K562 (cell line): ENCODE results near the gene STK16. TPM values are rescaled to one million over a fixed set of nuclear protein-coding genes. Genes with fewer than 3 reads are reported as not detected.
A peak's percentile ranks its signal among the peaks of the same experiment; 100 is the strongest.

Experiments
- ATAC-seq: fragments of 200-7000 bp; cut with Tn5 transposase; 3 replicates; pipeline ENCODE4 v1.9.1; 2020; ENCODE audit warnings: moderate library complexity
- BruUV-seq: library from RNA; stranded (reverse); fragments of 400-500 nt; replicated peaks from 2 replicates; lab custom pipeline; 2021; lab: Mats Ljungman, UMichigan
- CTCF ChIA-PET: fragments of 300-600 bp; formaldehyde crosslinking; extraction: SDS; loops from one replicate; lab custom pipeline; 2021; ENCODE audit warnings: low intra/inter-chr PET ratio; lab: Yijun Ruan, JAX
- POLR2A ChIA-PET: fragments of 300-600, 350-650 bp; sonication (Branson Sonifier 250); formaldehyde crosslinking; extraction: SDS; loops from one replicate; lab custom pipeline; 2021; ENCODE audit warnings: antibody characterized with exemption, inconsistent platforms; lab: Yijun Ruan, JAX
- DNase-seq, 4 experiments: peaks; one replicate each; pipeline versions ENCODE4 v3.0.0 to v3.0.0-alpha.2; 2011 to 2018; ENCODE audit warnings: low spot score in 3 of 4, mixed read lengths in 3 of 4; ENCODE audit errors: extremely low read depth in 1 of 4
- FAIRE-seq: peaks from 2 replicates; lab custom pipeline; 2011; peaks lifted over from hg19 to GRCh38; lab: Jason Lieb, UNC
- H2AFZ ChIP-seq: 2 replicates; pipeline ENCODE4 v1.6.0; 2011; ENCODE audit warnings: low read depth, low read length, control low read depth, inconsistent platforms
- H3K27ac ChIP-seq: fragments of 200-600 bp; 3 replicates; pipeline ENCODE4 v1.8.0; 2011; ENCODE audit warnings: low read depth, mild to moderate bottlenecking, control low read depth, inconsistent platforms, low read length, moderate library complexity, mixed read lengths; ENCODE audit errors: extremely low read depth
- H3K27me3 ChIP-seq, 2 experiments: fragments of 300-600 bp in 1 of 2; 2 replicates in 1 of 2; 3 replicates in 1 of 2; pipeline versions ENCODE4 v1.6.0 to v1.8.0; 2011; ENCODE audit warnings: inconsistent platforms in 2 of 2, low read length in 2 of 2, mild to moderate bottlenecking in 1 of 2, mixed read lengths in 1 of 2, moderate library complexity in 1 of 2; ENCODE audit not compliant: control insufficient read depth in 2 of 2, insufficient read depth in 2 of 2
- H3K36me3 ChIP-seq: fragments of 300-600 bp; 3 replicates; pipeline ENCODE4 v1.8.0; 2011; ENCODE audit warnings: mild to moderate bottlenecking, low read length, inconsistent platforms; ENCODE audit not compliant: control insufficient read depth, insufficient read depth
- H3K4me1 ChIP-seq, 2 experiments: fragments of 200-600 bp in 1 of 2; replicated peaks in 1 of 2; 2 replicates in 1 of 2; 3 replicates in 1 of 2; pipeline versions ENCODE4 v1.5.1 to v1.8.0; 2011; ENCODE audit warnings: inconsistent platforms in 2 of 2, low read length in 2 of 2, mild to moderate bottlenecking in 1 of 2, mixed read lengths in 1 of 2, moderate library complexity in 1 of 2; ENCODE audit not compliant: control insufficient read depth in 2 of 2, insufficient read depth in 2 of 2
- H3K4me2 ChIP-seq: 2 replicates; pipeline ENCODE4 v1.6.1; 2011; ENCODE audit warnings: low read length, control low read depth, inconsistent platforms, mixed read lengths; ENCODE audit not compliant: insufficient read depth
- H3K4me3 ChIP-seq: fragments of 200-600 bp; sonication (generic), shearing (Covaris generic); 2 replicates; pipeline ENCODE4 v1.5.1; 2016; ENCODE audit warnings: control low read depth, inconsistent platforms
- H3K79me2 ChIP-seq: fragments of 200-600 bp; 3 replicates; pipeline ENCODE4 v1.8.0; 2011; ENCODE audit warnings: low read length, inconsistent platforms; ENCODE audit not compliant: control insufficient read depth, insufficient read depth
- H3K9ac ChIP-seq, 2 experiments: 2 replicates each; pipeline versions ENCODE4 v1.6.0 to v1.6.1; 2011; ENCODE audit warnings: low read depth in 2 of 2, low read length in 2 of 2, control low read depth in 1 of 2, inconsistent platforms in 1 of 2, mild to moderate bottlenecking in 1 of 2, mixed read lengths in 1 of 2; ENCODE audit not compliant: insufficient read depth in 1 of 2
- H3K9me1 ChIP-seq: one replicate; pipeline ENCODE4 v1.6.0; 2011; ENCODE audit warnings: inconsistent platforms, mild to moderate bottlenecking, low read length, moderate library complexity; ENCODE audit not compliant: control insufficient read depth, insufficient read depth
- H3K9me3 ChIP-seq: replicated peaks from 2 replicates; pipeline ENCODE4 v1.5.1; 2011; ENCODE audit warnings: low read depth, low read length, inconsistent platforms; ENCODE audit not compliant: control insufficient read depth, insufficient read depth
- H4K20me1 ChIP-seq: replicated peaks from 2 replicates; pipeline ENCODE4 v1.6.1; 2011; ENCODE audit warnings: low read length, inconsistent platforms, mixed read lengths; ENCODE audit not compliant: control insufficient read depth, insufficient read depth
- BACH1 ChIP-seq: fragments of 200-800 bp; sonication (Bioruptor generic); IDR thresholded peaks from 2 replicates; pipeline ENCODE4 v1.6.1; 2016; ENCODE audit warnings: missing genetic modification characterization, missing compliant biosample characterization
- JUN ChIP-seq, 2 experiments: sonication (generic) in 1 of 2; formaldehyde crosslinking in 1 of 2; IDR thresholded peaks; 2 replicates each; pipeline versions ENCODE4 v1.6.1 to v1.8.0; 2012 to 2022; ENCODE audit warnings: borderline replicate concordance in 2 of 2, mild to moderate bottlenecking in 2 of 2, improper control_type of control experiment in 1 of 2, low read depth in 1 of 2, low read length in 1 of 2, missing genetic modification reagents in 1 of 2
- JUNB ChIP-seq: fragments of 450-650 bp; formaldehyde crosslinking; conservative IDR thresholded peaks from 2 replicates; pipeline ENCODE4 v1.4.0; 2020; ENCODE audit warnings: mild to moderate bottlenecking
- JUND ChIP-seq, 2 experiments: IDR thresholded peaks; 2 replicates in 1 of 2; 3 replicates in 1 of 2; pipeline ENCODE4 v1.6.1; 2011; ENCODE audit warnings: borderline replicate concordance in 2 of 2, low read depth in 2 of 2, low read length in 2 of 2, improper control_type of control experiment in 1 of 2, missing biosample characterization in 1 of 2, missing genetic modification characterization in 1 of 2, missing genetic modification reagents in 1 of 2
- MCM2 ChIP-seq: fragments of 450-650 bp; IDR thresholded peaks from 2 replicates; pipeline ENCODE4 v1.6.1; 2017; ENCODE audit warnings: low read depth, mild to moderate bottlenecking
- MEIS2 ChIP-seq: fragments of 450-650 bp; IDR thresholded peaks from 2 replicates; pipeline ENCODE4 v1.6.1; 2014; ENCODE audit warnings: mild to moderate bottlenecking; ENCODE audit not compliant: partially characterized antibody
- SIRT6 ChIP-seq: IDR thresholded peaks from one replicate; pipeline ENCODE4 v1.6.1; 2012; ENCODE audit warnings: low read depth, mild to moderate bottlenecking, control low read depth, inconsistent platforms, low read length, moderate library complexity
- TCFL5 ChIP-seq: fragments of 250-450 bp; sonication (Bioruptor Pico); conservative IDR thresholded peaks from 2 replicates; pipeline ENCODE4 v1.6.1; 2021; ENCODE audit warnings: mild to moderate bottlenecking, moderate library complexity, matching md5 sums
- TRIM24 ChIP-seq, 2 experiments: fragments of 450-650 bp; IDR thresholded peaks; 2 replicates each; pipeline ENCODE4 v1.6.1; 2016
- ZC3H8 ChIP-seq: fragments of 450-650 bp; IDR thresholded peaks from 2 replicates; pipeline ENCODE4 v1.6.1; 2017
- WGBS: fragments of 100-300 bp; shearing (Covaris generic); methylation state at CpG from one replicate; pipeline ENCODE4 v1.1.6; 2016; ENCODE audit warnings: low coverage, mixed read lengths; ENCODE audit not compliant: insufficient coverage; ENCODE audit errors: missing lambda C conversion rate; 5-methylcytosine and 5-hydroxymethylcytosine counted together
- in situ Hi-C: fragments of 300-500 bp; cut with MboI; formaldehyde crosslinking; loops from 4 replicates; pipeline ENCODE4 v1.15.0; 2018; ENCODE audit warnings: inconsistent platforms, mixed read lengths
- intact Hi-C: fragments of 100-400 bp; cut with micrococcal nuclease; formaldehyde crosslinking; loops from 2 replicates; pipeline ENCODE4 v1.14.2; 2022
- polyA plus RNA-seq, 8 experiments: library from polyadenylated mRNA; depleted of rRNA in 4 of 8; stranded (reverse) in 5 of 8; unstranded in 3 of 8; fragments of >200 nt; fragmentation: Nextera tagmentation in 2 of 8; fragmentation: Illumina TruSeq in 1 of 8; extraction: Ambion mirVana in 2 of 8; extraction: Trizol in 1 of 8; gene quantifications; 2 replicates each; pipeline versions ENCODE4 v1.2.1 to v1.2.3, GENCODE V29; 2011 to 2014; ENCODE audit warnings: inconsistent platforms in 1 of 8, missing spikeins in 1 of 8
- total RNA-seq, 7 experiments: library from RNA; depleted of rRNA in 6 of 7; stranded (reverse); fragments of >200 nt in 6 of 7; fragmentation: Illumina TruSeq in 2 of 7; extraction: Trizol in 2 of 7; gene quantifications; 2 replicates each; pipeline versions ENCODE4 v1.2.1 to v1.2.3, GENCODE V29; 2011 to 2021; ENCODE audit warnings: low replicate concordance in 1 of 7
- TF ChIP-seq, protein P1 (sequence below): sonication (generic); formaldehyde crosslinking; IDR thresholded peaks from 2 replicates; pipeline ENCODE4 v1.8.0; 2023; ENCODE audit warnings: missing genetic modification reagents, mild to moderate bottlenecking, borderline replicate concordance
- TF ChIP-seq, protein P2 (sequence below), 2 experiments: fragments of 450-650 bp in 1 of 2; sonication (generic) in 1 of 2; formaldehyde crosslinking in 1 of 2; IDR thresholded peaks in 1 of 2; conservative IDR thresholded peaks in 1 of 2; 2 replicates each; pipeline versions ENCODE4 v1.6.1 to v1.8.1; 2016 to 2023; ENCODE audit warnings: mild to moderate bottlenecking in 2 of 2, moderate library complexity in 2 of 2, inconsistent platforms in 1 of 2, missing genetic modification reagents in 1 of 2

STK16 gene
- total and polyA plus RNA-seq, 9 of the 15 experiments (the other 6 are each of a cell fraction or from before 2014, with no cell fraction given), result 5.4 to 36.2 (median 17.8) TPM

DNA sequence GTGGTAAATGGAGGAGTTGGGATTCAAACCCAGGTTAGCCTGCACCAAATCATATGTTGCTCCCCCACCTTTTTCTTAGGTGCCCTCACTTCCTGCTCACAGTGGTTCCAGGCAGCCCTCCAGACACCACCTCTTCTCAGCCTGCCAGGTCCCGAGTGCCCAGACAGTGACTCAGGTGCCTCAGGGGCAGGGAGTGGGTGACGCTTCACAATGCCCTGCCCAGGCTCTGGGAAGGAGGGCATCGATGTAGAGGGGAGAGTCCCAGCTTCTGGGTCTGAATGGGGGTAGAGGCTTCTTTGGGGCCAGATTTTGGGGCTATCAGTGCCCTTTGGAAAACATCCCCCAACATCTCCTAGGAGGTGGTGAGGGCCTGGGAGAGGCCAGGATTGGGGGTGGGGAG lies 28.7 kb downstream of the STK16 start (continued):
- TF ChIP-seq, protein P1, sequence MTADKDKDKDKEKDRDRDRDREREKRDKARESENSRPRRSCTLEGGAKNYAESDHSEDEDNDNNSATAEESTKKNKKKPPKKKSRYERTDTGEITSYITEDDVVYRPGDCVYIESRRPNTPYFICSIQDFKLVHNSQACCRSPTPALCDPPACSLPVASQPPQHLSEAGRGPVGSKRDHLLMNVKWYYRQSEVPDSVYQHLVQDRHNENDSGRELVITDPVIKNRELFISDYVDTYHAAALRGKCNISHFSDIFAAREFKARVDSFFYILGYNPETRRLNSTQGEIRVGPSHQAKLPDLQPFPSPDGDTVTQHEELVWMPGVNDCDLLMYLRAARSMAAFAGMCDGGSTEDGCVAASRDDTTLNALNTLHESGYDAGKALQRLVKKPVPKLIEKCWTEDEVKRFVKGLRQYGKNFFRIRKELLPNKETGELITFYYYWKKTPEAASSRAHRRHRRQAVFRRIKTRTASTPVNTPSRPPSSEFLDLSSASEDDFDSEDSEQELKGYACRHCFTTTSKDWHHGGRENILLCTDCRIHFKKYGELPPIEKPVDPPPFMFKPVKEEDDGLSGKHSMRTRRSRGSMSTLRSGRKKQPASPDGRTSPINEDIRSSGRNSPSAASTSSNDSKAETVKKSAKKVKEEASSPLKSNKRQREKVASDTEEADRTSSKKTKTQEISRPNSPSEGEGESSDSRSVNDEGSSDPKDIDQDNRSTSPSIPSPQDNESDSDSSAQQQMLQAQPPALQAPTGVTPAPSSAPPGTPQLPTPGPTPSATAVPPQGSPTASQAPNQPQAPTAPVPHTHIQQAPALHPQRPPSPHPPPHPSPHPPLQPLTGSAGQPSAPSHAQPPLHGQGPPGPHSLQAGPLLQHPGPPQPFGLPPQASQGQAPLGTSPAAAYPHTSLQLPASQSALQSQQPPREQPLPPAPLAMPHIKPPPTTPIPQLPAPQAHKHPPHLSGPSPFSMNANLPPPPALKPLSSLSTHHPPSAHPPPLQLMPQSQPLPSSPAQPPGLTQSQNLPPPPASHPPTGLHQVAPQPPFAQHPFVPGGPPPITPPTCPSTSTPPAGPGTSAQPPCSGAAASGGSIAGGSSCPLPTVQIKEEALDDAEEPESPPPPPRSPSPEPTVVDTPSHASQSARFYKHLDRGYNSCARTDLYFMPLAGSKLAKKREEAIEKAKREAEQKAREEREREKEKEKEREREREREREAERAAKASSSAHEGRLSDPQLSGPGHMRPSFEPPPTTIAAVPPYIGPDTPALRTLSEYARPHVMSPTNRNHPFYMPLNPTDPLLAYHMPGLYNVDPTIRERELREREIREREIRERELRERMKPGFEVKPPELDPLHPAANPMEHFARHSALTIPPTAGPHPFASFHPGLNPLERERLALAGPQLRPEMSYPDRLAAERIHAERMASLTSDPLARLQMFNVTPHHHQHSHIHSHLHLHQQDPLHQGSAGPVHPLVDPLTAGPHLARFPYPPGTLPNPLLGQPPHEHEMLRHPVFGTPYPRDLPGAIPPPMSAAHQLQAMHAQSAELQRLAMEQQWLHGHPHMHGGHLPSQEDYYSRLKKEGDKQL (CRISPR knock-in tag), result no peak
- no peak for TF ChIP-seq BACH1 (tag)

DNA sequence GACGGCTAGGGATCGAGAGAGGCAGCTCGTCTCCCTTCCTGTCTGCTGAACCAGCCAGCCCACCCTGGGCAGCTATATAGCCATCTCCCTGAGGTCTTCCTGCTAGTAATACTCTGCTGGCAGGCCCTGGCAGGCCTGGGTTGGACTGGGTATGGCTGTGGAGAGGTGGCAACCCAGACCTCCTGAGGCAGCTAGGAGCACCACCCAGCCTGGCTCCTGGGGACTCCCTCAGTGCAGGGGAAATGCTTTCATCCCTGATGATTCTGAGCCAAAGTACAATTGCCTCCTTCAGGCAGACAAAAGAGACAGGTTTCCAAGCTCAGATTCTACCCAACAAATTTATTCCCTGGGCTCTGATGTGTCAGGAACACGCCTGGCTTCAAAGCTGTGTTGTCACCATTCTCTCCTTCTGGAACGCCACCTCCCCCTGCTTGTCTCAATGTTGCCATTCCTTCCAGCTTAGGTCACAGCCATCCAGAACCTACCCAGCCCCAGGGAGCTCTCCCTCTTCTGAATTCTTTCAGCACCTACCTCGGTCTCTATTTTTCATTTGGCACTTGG lies 29.2 kb downstream of the STK16 start:
- Histone ChIP-seq H3K9me1 (no peaks in the 10 kb centered on the region), H3K4me1 (peaks cover 17 to 26% of the 10 kb centered on the region in 2 experiments), H3K9ac (peak overlapping the region in 1 of 2 experiments; percentile 68; a peak in 1 of 4 replicates), H3K4me3 (no peak overlapping the region), H3K79me2 (no peaks in the 10 kb centered on the region), H2AFZ (peak overlapping the region; percentile 15), H3K36me3 (no peaks in the 10 kb centered on the region), H3K27me3 (no peaks in the 10 kb centered on the region), H3K9me3 (no peaks in the 10 kb centered on the region), H3K4me2 (no peak overlapping the region), H3K27ac (no peak overlapping the region), H4K20me1 (no peaks in the 10 kb centered on the region)
- ChIA-PET POLR2A (interaction anchor here (0.7 to 1.1 kb wide), 6 partner anchors 13 to 59 kb away, joined by 3 to 7 read pairs (median 4); partner anchors contain the start of genes TUBA4A and TUBA4B), CTCF (no interaction called here)
- FAIRE-seq, result no peak
- intact Hi-C loops, result no loop called here
- no TSS peak for BruUV-seq
- ATAC-seq, result no peak
- WGBS, result 17% methylated on average over 3 of the region's 6 CpGs
- no peak for DNase-seq
- in situ Hi-C loops, result no loop called here
- TF ChIP-seq, protein P2, sequence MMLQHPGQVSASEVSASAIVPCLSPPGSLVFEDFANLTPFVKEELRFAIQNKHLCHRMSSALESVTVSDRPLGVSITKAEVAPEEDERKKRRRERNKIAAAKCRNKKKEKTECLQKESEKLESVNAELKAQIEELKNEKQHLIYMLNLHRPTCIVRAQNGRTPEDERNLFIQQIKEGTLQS (IDR thresholded peaks at IDR 0.05), result 0 out of 2 replicates have a peak, but pooled peaks have one; percentile 20
- TF ChIP-seq, protein P2 (CRISPR knock-in tag; conservative IDR thresholded peaks at IDR 0.05), result no peak
- TF ChIP-seq TCFL5 (CRISPR knock-in tag) (no peak), JUN (IDR thresholded peaks at IDR 0.05; ENCODE audit: borderline replicate concordance, low read depth, low read length) (0 out of 2 replicates have a peak, but pooled peaks have one; percentile 16), JUN (CRISPR knock-in tag; IDR thresholded peaks at IDR 0.05; ENCODE audit: borderline replicate concordance) (no peak), SIRT6 (no peak), TRIM24 (IDR thresholded peaks at IDR 0.05) (no peak), JUNB (CRISPR knock-in tag) (no peak), MEIS2 (peak; percentile 5), ZC3H8 (no peak), JUND (IDR thresholded peaks at IDR 0.05; ENCODE audit: borderline replicate concordance, low read depth, low read length) (no peak; the same call in 1 of the 2 replicates), JUND (tag; IDR thresholded peaks at IDR 0.05; ENCODE audit: borderline replicate concordance, low read depth, low read length) (peak; percentile 13; the same call in 1 of the 3 replicates), MCM2 (no peak)
